Astrocyte (in vitro differentiated cells and primary cell): ENCODE results near the gene RASGEF1C. TPM values are rescaled to one million over a fixed set of nuclear protein-coding genes. Genes with fewer than 3 reads are reported as not detected.

Experiments used
- DNase-seq: peaks from one replicate; pipeline ENCODE4 v3.0.0-alpha.2; 2010; ENCODE audit warnings: low read depth
- FAIRE-seq: peaks from 2 replicates; lab custom pipeline; 2011; peaks lifted over from hg19 to GRCh38; lab: Jason Lieb, UNC
- H2AFZ ChIP-seq: 2 replicates; pipeline ENCODE4 v1.6.0; 2012; ENCODE audit warnings: low read depth, low read length, inconsistent platforms
- H3K27ac ChIP-seq: 2 replicates; pipeline ENCODE4 v1.5.1; 2011; ENCODE audit warnings: low read depth, low read length, inconsistent platforms
- H3K27me3 ChIP-seq: 2 replicates; pipeline ENCODE4 v1.6.0; 2011; ENCODE audit warnings: low read length, inconsistent platforms; ENCODE audit not compliant: insufficient read depth
- H3K36me3 ChIP-seq: 2 replicates; pipeline ENCODE4 v1.5.1; 2011; ENCODE audit warnings: low read length, inconsistent platforms; ENCODE audit not compliant: insufficient read depth
- H3K4me1 ChIP-seq: 2 replicates; pipeline ENCODE4 v1.5.1; 2011; ENCODE audit warnings: low read length, inconsistent platforms; ENCODE audit not compliant: insufficient read depth
- H3K4me2 ChIP-seq: 2 replicates; pipeline ENCODE4 v1.6.0; 2012; ENCODE audit warnings: low read length, inconsistent platforms
- H3K4me3 ChIP-seq: 2 replicates; pipeline ENCODE4 v1.5.1; 2011; ENCODE audit warnings: low read depth, mild to moderate bottlenecking, low read length, inconsistent platforms; ENCODE audit not compliant: insufficient read depth
- H3K79me2 ChIP-seq: 2 replicates; pipeline ENCODE4 v1.6.0; 2012; ENCODE audit warnings: mild to moderate bottlenecking, low read length, inconsistent platforms; ENCODE audit not compliant: insufficient read depth
- H3K9ac ChIP-seq: 2 replicates; pipeline ENCODE4 v1.6.0; 2012; ENCODE audit warnings: mild to moderate bottlenecking, low read length, inconsistent platforms
- H3K9me3 ChIP-seq: 2 replicates; pipeline ENCODE4 v1.5.1; 2012; ENCODE audit warnings: low read depth, mild to moderate bottlenecking, low read length, inconsistent platforms; ENCODE audit not compliant: insufficient read depth
- H4K20me1 ChIP-seq: 2 replicates; pipeline ENCODE4 v1.6.0; 2012; ENCODE audit warnings: low read length, inconsistent platforms; ENCODE audit not compliant: insufficient read depth
- H3K27ac Mint-ChIP-seq: one replicate; pipeline ENCODE4 v1.8.0; 2021; ENCODE audit warnings: mild to moderate bottlenecking, mixed read lengths; ENCODE audit not compliant: unreplicated experiment
- H3K27me3 Mint-ChIP-seq: one replicate; pipeline ENCODE4 v1.8.0; 2021; ENCODE audit warnings: low read depth, mixed read lengths; ENCODE audit not compliant: unreplicated experiment
- H3K36me3 Mint-ChIP-seq: one replicate; pipeline ENCODE4 v1.8.0; 2021; ENCODE audit warnings: low read depth, mixed read lengths; ENCODE audit not compliant: unreplicated experiment
- H3K4me1 Mint-ChIP-seq: one replicate; pipeline ENCODE4 v1.8.0; 2021; ENCODE audit warnings: low read depth, mixed read lengths; ENCODE audit not compliant: unreplicated experiment
- H3K4me3 Mint-ChIP-seq: one replicate; pipeline ENCODE4 v1.8.0; 2021; ENCODE audit warnings: mild to moderate bottlenecking, moderate library complexity, mixed read lengths; ENCODE audit not compliant: unreplicated experiment
- H3K9me3 Mint-ChIP-seq: one replicate; pipeline ENCODE4 v1.8.0; 2021; ENCODE audit warnings: mild to moderate bottlenecking, mixed read lengths; ENCODE audit not compliant: unreplicated experiment
- EZH2 ChIP-seq: IDR thresholded peaks from 2 replicates; pipeline ENCODE4 v1.6.1; 2012; ENCODE audit warnings: mild to moderate bottlenecking, low read length, inconsistent platforms; ENCODE audit not compliant: insufficient read depth
- total RNA-seq: library from RNA; stranded (reverse); gene quantifications from 2 replicates; pipeline ENCODE4 v1.2.1, GENCODE V29; 2021
- TF ChIP-seq, protein P1 (sequence below): IDR thresholded peaks from 2 replicates; pipeline ENCODE4 v1.5.1; 2011; ENCODE audit warnings: low read depth, mild to moderate bottlenecking, inconsistent platforms, low read length, moderate library complexity; ENCODE audit not compliant: insufficient read depth

The RASGEF1C gene
- total RNA-seq, 1 donor from 2014 or later = 0.41 TPM

DNA sequence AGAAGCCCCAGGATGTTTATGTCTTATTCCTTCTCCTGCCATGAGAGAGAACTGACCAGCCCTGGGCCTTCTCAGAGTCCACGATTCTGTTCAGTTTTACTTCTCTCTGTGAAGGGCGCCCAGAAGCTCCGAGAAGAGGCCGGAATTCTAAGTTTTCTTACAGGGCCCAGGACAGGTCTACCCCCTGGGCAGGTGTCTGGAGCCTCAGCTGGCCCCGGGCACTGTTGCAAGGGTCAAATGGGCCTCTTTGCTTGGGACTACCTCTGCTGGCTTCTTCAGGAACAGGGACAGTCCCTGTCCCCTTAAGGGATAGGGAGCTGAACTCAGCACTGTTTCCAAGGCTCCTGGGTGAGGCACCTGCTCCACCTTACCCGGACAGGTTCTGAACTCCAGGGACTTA, 55.0 kb downstream of the RASGEF1C start:
- Mint-ChIP-seq H3K27ac (no peak overlapping the region), H3K4me3 (no peak overlapping the region), H3K4me1 (no peaks in the 10 kb centered on the region), H3K27me3 (peaks cover 7% of the 10 kb centered on the region), H3K9me3 (peaks cover 8% of the 10 kb centered on the region), H3K36me3 (no peaks in the 10 kb centered on the region)
- Histone ChIP-seq H3K4me1 (no peaks in the 10 kb centered on the region), H4K20me1 (no peaks in the 10 kb centered on the region), H3K27me3 (peaks cover 4% of the 10 kb centered on the region), H3K9ac (no peak overlapping the region), H3K27ac (no peak overlapping the region), H3K36me3 (no peaks in the 10 kb centered on the region), H3K4me2 (no peak overlapping the region), H3K79me2 (no peaks in the 10 kb centered on the region), H3K4me3 (no peak overlapping the region), H3K9me3 (no peaks in the 10 kb centered on the region), H2AFZ (no peak overlapping the region)
- TF ChIP-seq, protein P1, sequence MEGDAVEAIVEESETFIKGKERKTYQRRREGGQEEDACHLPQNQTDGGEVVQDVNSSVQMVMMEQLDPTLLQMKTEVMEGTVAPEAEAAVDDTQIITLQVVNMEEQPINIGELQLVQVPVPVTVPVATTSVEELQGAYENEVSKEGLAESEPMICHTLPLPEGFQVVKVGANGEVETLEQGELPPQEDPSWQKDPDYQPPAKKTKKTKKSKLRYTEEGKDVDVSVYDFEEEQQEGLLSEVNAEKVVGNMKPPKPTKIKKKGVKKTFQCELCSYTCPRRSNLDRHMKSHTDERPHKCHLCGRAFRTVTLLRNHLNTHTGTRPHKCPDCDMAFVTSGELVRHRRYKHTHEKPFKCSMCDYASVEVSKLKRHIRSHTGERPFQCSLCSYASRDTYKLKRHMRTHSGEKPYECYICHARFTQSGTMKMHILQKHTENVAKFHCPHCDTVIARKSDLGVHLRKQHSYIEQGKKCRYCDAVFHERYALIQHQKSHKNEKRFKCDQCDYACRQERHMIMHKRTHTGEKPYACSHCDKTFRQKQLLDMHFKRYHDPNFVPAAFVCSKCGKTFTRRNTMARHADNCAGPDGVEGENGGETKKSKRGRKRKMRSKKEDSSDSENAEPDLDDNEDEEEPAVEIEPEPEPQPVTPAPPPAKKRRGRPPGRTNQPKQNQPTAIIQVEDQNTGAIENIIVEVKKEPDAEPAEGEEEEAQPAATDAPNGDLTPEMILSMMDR = no peak
- TF ChIP-seq EZH2 = no peak
- DNase-seq (no peak), FAIRE-seq (no peak)

DNA sequence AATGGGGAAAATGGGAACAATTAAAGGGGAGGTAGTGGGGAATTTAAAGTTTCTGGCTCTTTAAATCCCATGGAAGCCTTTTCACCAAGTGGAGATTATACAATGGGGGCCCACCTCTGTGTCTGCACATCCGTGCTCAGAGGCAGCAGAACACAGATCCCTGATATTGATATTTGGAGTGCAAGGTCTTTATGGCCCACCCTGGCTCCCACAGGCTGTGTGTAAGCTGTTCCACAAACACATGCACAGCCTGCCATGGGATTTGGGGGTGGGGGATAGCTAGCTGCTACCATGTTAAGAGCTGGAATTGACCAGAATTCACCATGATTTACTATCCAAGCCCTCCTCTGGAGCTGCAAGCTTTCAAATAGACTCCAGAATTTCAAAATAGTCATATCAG, 55.9 kb downstream of the RASGEF1C start:
- H3K36me3 ChIP-seq = no peaks in the 10 kb centered on the region
- Mint-ChIP-seq H3K4me3 (no peak overlapping the region), H3K27me3 (peaks cover 7% of the 10 kb centered on the region), H3K4me1 (no peaks in the 10 kb centered on the region), H3K9me3 (peaks cover 8% of the 10 kb centered on the region), H3K27ac (no peak overlapping the region), H3K36me3 (no peaks in the 10 kb centered on the region)
- H3K4me1 ChIP-seq = no peaks in the 10 kb centered on the region
- no peak for DNase-seq
- H3K9me3 ChIP-seq = no peaks in the 10 kb centered on the region
- peaks cover under 1% of the 10 kb centered on the region for H3K27me3 ChIP-seq
- H3K27ac ChIP-seq = no peak overlapping the region
- H4K20me1 ChIP-seq = no peaks in the 10 kb centered on the region
- no peak overlapping the region for H3K4me2 ChIP-seq
- no peaks in the 10 kb centered on the region for H3K79me2 ChIP-seq
- no peak overlapping the region for H2AFZ ChIP-seq
- TF ChIP-seq, protein P1 = no peak
- no peak for TF ChIP-seq EZH2
- no peak overlapping the region for H3K9ac ChIP-seq
- FAIRE-seq = no peak
- no peak overlapping the region for H3K4me3 ChIP-seq

DNA sequence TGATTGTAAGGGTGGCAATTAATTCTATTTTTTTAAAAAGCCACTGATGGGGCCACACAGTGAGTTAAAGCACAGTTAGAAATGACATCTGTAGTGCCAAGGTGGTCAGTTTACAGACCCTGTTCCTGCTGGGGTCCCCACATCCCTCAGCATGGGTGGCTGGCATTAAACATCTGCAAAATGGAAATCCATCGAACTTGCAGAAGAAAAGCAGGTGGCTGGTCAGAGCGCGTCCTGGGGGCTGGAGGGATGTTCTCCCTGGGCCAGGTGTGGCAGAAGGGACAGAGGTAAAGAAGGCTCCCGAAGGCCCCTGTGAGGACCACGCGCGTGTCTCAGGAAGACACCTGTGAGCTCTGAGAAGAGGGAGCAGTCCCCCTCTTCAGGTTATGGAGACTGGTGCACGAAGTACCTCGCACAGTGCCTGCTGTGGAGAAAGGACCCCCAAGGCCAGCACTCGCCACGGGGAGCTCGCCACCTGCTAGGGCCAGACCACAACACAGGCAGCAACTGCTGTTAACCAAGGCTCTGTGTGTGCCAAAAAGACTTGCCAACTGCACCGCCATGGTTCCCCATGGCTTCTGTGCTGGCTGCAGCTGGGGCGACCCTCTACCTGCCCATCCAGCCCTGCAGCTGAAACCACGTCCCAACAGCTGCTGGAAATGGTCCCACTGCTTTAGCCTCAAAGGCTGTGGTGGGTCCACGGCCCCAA, 65.2 kb downstream of the RASGEF1C start:
- Histone ChIP-seq H3K27me3 (peaks cover 21% of the 10 kb centered on the region), H3K36me3 (no peaks in the 10 kb centered on the region), H3K27ac (no peak overlapping the region), H3K79me2 (no peaks in the 10 kb centered on the region), H3K4me1 (no peaks in the 10 kb centered on the region), H4K20me1 (no peaks in the 10 kb centered on the region), H3K9me3 (peaks cover 3% of the 10 kb centered on the region), H3K4me2 (no peak overlapping the region), H3K4me3 (no peak overlapping the region), H3K9ac (no peak overlapping the region), H2AFZ (no peak overlapping the region)
- Mint-ChIP-seq H3K4me1 (no peaks in the 10 kb centered on the region), H3K27me3 (peaks cover 41% of the 10 kb centered on the region), H3K9me3 (peaks cover 14% of the 10 kb centered on the region), H3K4me3 (no peak overlapping the region), H3K27ac (no peak overlapping the region), H3K36me3 (peaks cover 2% of the 10 kb centered on the region)
- no peak for FAIRE-seq
- no peak for TF ChIP-seq EZH2
- TF ChIP-seq, protein P1 = no peak
- no peak for DNase-seq
